ENCODE measurements around the gene ZCCHC4.

The ZCCHC4 gene

GRCh38 chr4:25383647-25384046, 71.1 kb downstream of the ZCCHC4 start:
- Histone ChIP-seq H3K4me2 (ENCODE audit: low read length) (no peak overlapping the region), H4K20me1 (ENCODE audit: insufficient read depth, low read length) (no peaks in the 10 kb centered on the region), H3K4me1 (ENCODE audit: insufficient read depth, low read length, severe bottlenecking) (peaks cover 9% of the 10 kb centered on the region), H3K9me3 (ENCODE audit: low read length) (no peaks in the 10 kb centered on the region), H2AFZ (ENCODE audit: low read length) (no peak overlapping the region), H3K27ac (ENCODE audit: low read depth, low read length, poor library complexity, severe bottlenecking) (no peak overlapping the region), H3K9me2 (ENCODE audit: low read depth, low read length) (no peaks in the 10 kb centered on the region), H3K4me3 (ENCODE audit: low read depth, low read length, poor library complexity, severe bottlenecking) (no peak overlapping the region), H3K36me3 (ENCODE audit: insufficient read depth, low read length) (peaks cover 41% of the 10 kb centered on the region), H3F3A (ENCODE audit: insufficient read depth, low read length) (no peaks in the 10 kb centered on the region), H3K27me3 (ENCODE audit: insufficient read depth, low read length) (no peaks in the 10 kb centered on the region), H3K9ac (ENCODE audit: low read length) (no peak overlapping the region), H3K79me2 (ENCODE audit: insufficient read depth, low read length) (peaks cover 3% of the 10 kb centered on the region; the same call in 1 of the 2 replicates)
- TF ChIP-seq EZH2 (IDR thresholded peaks at IDR 0.05; ENCODE audit: borderline replicate concordance, low read length), result no peak
- TF ChIP-seq CTCF (IDR thresholded peaks at IDR 0.05; ENCODE audit: low read length), result no peak

GRCh38 chr4:25386926-25387325, 74.4 kb downstream of the ZCCHC4 start:
- Histone ChIP-seq H3K4me3 (ENCODE audit: low read depth, low read length, poor library complexity, severe bottlenecking) (no peak overlapping the region), H3K4me2 (ENCODE audit: low read length) (no peak overlapping the region), H3K9me2 (ENCODE audit: low read depth, low read length) (no peaks in the 10 kb centered on the region), H3K9me3 (ENCODE audit: low read length) (no peaks in the 10 kb centered on the region), H3K36me3 (ENCODE audit: insufficient read depth, low read length) (peaks cover 54% of the 10 kb centered on the region), H4K20me1 (ENCODE audit: insufficient read depth, low read length) (no peaks in the 10 kb centered on the region), H3F3A (ENCODE audit: insufficient read depth, low read length) (no peaks in the 10 kb centered on the region), H3K27me3 (ENCODE audit: insufficient read depth, low read length) (no peaks in the 10 kb centered on the region), H3K4me1 (ENCODE audit: insufficient read depth, low read length, severe bottlenecking) (no peaks in the 10 kb centered on the region), H3K27ac (ENCODE audit: low read depth, low read length, poor library complexity, severe bottlenecking) (no peak overlapping the region), H2AFZ (ENCODE audit: low read length) (no peak overlapping the region), H3K79me2 (ENCODE audit: insufficient read depth, low read length) (no peaks in the 10 kb centered on the region), H3K9ac (ENCODE audit: low read length) (no peak overlapping the region)
- no peak for TF ChIP-seq CTCF (IDR thresholded peaks at IDR 0.05; ENCODE audit: low read length)
- no peak for TF ChIP-seq EZH2 (IDR thresholded peaks at IDR 0.05; ENCODE audit: borderline replicate concordance, low read length)

- TF ChIP-seq EZH2 (IDR thresholded peaks at IDR 0.05; ENCODE audit: borderline replicate concordance, low read length) (no peak), CTCF (IDR thresholded peaks at IDR 0.05; ENCODE audit: low read length) (no peak)
- Histone ChIP-seq H3K4me1 (ENCODE audit: insufficient read depth, low read length, severe bottlenecking) (no peaks in the 10 kb centered on the region), H4K20me1 (ENCODE audit: insufficient read depth, low read length) (no peaks in the 10 kb centered on the region), H3K79me2 (ENCODE audit: insufficient read depth, low read length) (no peaks in the 10 kb centered on the region), H3K9ac (ENCODE audit: low read length) (no peak overlapping the region), H2AFZ (ENCODE audit: low read length) (no peak overlapping the region), H3F3A (ENCODE audit: insufficient read depth, low read length) (no peaks in the 10 kb centered on the region), H3K27ac (ENCODE audit: low read depth, low read length, poor library complexity, severe bottlenecking) (no peak overlapping the region), H3K4me3 (ENCODE audit: low read depth, low read length, poor library complexity, severe bottlenecking) (no peak overlapping the region), H3K27me3 (ENCODE audit: insufficient read depth, low read length) (no peaks in the 10 kb centered on the region), H3K9me2 (ENCODE audit: low read depth, low read length) (no peaks in the 10 kb centered on the region), H3K9me3 (ENCODE audit: low read length) (no peaks in the 10 kb centered on the region), H3K4me2 (ENCODE audit: low read length) (no peak overlapping the region), H3K36me3 (ENCODE audit: insufficient read depth, low read length) (peaks cover 66% of the 10 kb centered on the region)
Observed at GRCh38 chr4:25397305-25397704, 84.7 kb downstream of the ZCCHC4 start.
